OCI-LY7 (cell line): ENCODE results near the gene C3orf52.

Source experiments
- EZH2phosphoT487 ChIP-seq: fragments of 200-600 bp; sonication (generic); IDR thresholded peaks from 2 replicates; pipeline ENCODE4 v1.6.1; 2018; ENCODE audit warnings: low read depth, borderline replicate concordance, mild to moderate bottlenecking, mixed run types, antibody characterized with exemption, low read length, moderate library complexity, mixed read lengths
- TF ChIP-seq, protein P1 (sequence below): fragments of 200-600 bp; sonication (generic); conservative IDR thresholded peaks from 2 replicates; pipeline ENCODE4 v1.5.1; 2014; ENCODE audit warnings: mild to moderate bottlenecking, antibody characterized with exemption, low read length, moderate library complexity, mixed read lengths

DNA sequence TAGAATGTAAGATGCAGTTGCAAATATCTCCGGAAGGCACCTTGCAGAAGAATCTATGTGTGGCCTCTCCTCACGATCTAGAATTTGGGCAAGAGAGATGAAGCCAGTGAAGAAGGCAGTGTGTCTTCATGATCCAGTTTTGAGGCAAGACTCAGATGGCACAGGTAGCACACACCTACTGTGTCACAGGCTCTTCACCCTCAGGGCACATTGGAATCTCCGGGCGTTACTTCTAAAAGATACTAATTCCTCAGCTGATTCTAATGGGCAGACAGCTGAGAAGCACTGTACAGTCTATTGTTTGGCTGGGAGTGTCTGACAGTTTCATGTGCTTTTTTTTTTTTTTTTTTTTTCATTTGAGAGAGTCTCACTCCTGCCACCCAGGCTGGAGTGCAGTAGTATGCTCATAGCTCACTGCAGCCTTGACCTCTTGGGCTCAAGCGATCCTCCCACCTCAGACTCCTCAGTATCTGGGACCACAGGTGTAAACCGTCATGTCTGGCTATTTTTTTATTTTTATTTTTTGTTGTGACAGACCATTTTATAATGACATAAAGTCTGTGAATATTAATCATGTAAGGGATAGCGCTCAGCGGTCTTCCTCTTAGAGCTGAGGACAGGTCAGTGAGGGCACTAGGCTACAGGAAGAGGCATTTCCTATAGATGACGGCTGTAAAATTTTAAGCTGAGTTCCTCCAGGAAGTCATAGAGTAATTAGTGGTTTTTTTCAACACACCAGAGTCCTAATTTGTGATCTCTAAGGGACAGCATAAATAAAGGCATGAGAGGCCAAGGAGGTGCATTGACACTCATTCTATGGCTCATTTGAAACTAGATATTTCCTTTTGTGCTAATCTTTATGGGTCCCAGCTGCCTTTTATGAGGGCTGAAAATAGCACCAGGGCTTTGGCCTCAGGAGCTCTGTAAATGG, 4.0 kb downstream of the C3orf52 start:
- TF ChIP-seq, protein P1, sequence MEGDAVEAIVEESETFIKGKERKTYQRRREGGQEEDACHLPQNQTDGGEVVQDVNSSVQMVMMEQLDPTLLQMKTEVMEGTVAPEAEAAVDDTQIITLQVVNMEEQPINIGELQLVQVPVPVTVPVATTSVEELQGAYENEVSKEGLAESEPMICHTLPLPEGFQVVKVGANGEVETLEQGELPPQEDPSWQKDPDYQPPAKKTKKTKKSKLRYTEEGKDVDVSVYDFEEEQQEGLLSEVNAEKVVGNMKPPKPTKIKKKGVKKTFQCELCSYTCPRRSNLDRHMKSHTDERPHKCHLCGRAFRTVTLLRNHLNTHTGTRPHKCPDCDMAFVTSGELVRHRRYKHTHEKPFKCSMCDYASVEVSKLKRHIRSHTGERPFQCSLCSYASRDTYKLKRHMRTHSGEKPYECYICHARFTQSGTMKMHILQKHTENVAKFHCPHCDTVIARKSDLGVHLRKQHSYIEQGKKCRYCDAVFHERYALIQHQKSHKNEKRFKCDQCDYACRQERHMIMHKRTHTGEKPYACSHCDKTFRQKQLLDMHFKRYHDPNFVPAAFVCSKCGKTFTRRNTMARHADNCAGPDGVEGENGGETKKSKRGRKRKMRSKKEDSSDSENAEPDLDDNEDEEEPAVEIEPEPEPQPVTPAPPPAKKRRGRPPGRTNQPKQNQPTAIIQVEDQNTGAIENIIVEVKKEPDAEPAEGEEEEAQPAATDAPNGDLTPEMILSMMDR, result no peak
- TF ChIP-seq EZH2phosphoT487, result no peak
